HUES64 (cell line): ENCODE data around the gene AAR2.
A peak's percentile ranks its signal among the peaks of the same experiment; 100 is the strongest.

Source experiments
- H3K27ac ChIP-seq: 2 replicates; pipeline ENCODE4 v1.7.0; 2013; ENCODE audit warnings: low read depth, low read length, inconsistent platforms
- H3K27me3 ChIP-seq: 2 replicates; pipeline ENCODE4 v1.6.1; 2013; ENCODE audit warnings: mild to moderate bottlenecking, low read length; ENCODE audit not compliant: insufficient read depth
- H3K36me3 ChIP-seq: 2 replicates; pipeline ENCODE4 v1.6.1; 2013; ENCODE audit warnings: mild to moderate bottlenecking, low read length; ENCODE audit not compliant: insufficient read depth
- H3K4me1 ChIP-seq: 2 replicates; pipeline ENCODE4 v1.6.1; 2013; ENCODE audit warnings: mild to moderate bottlenecking, low read length, moderate library complexity; ENCODE audit not compliant: insufficient read depth
- H3K4me3 ChIP-seq: 2 replicates; pipeline ENCODE4 v1.5.1; 2013; ENCODE audit warnings: mild to moderate bottlenecking, low read length, moderate library complexity
- H3K9ac ChIP-seq: 2 replicates; pipeline ENCODE4 v1.6.1; 2013; ENCODE audit warnings: mild to moderate bottlenecking, low read depth, low read length
- H3K9me3 ChIP-seq: 2 replicates; pipeline ENCODE4 v1.6.1; 2013; ENCODE audit warnings: low read depth, low read length; ENCODE audit not compliant: insufficient read depth
- WGBS: fragments of 150-250, 120-280 bp; methylation state at CpG from one replicate; pipeline ENCODE4 v1.1.7; 2013; ENCODE audit warnings: missing lambda C conversion rate; 5-methylcytosine and 5-hydroxymethylcytosine counted together

The AAR2 gene

GRCh38 chr20:36305602-36306551, 69.6 kb downstream of the AAR2 start, which contains the start of gene DLGAP4:
Gene DLGAP4, plus strand, starts transcription at chr20:36306339. Its CDS starts 125,379 bp downstream, at chr20:36431718.
- H3K27ac ChIP-seq, result no peak within 1 kb of the TSS
- no peaks in the 10 kb centered on the region; the same call in 1 of the 2 replicates for H3K4me1 ChIP-seq
- H3K9ac ChIP-seq, result peak within 1 kb of the TSS; percentile 16; the same call in 1 of the 2 replicates
- peaks cover 59% of the 10 kb centered on the region for H3K27me3 ChIP-seq
- H3K4me3 ChIP-seq, result peak within 1 kb of the TSS; percentile 71
- H3K9me3 ChIP-seq, result no peaks in the 10 kb centered on the region
- no peaks in the 10 kb centered on the region for H3K36me3 ChIP-seq
- WGBS, result 2% methylated on average over 92 of the region's 96 CpGs
